GM12872 (cell line): ENCODE measurements around the gene PTGDR2.

Source experiments
- TF ChIP-seq, protein P1 (sequence below): IDR thresholded peaks from 3 replicates; pipeline ENCODE4 v1.5.1; 2011; ENCODE audit warnings: low read depth, mild to moderate bottlenecking, low read length, moderate library complexity; ENCODE audit not compliant: insufficient read depth

Gene PTGDR2

DNA sequence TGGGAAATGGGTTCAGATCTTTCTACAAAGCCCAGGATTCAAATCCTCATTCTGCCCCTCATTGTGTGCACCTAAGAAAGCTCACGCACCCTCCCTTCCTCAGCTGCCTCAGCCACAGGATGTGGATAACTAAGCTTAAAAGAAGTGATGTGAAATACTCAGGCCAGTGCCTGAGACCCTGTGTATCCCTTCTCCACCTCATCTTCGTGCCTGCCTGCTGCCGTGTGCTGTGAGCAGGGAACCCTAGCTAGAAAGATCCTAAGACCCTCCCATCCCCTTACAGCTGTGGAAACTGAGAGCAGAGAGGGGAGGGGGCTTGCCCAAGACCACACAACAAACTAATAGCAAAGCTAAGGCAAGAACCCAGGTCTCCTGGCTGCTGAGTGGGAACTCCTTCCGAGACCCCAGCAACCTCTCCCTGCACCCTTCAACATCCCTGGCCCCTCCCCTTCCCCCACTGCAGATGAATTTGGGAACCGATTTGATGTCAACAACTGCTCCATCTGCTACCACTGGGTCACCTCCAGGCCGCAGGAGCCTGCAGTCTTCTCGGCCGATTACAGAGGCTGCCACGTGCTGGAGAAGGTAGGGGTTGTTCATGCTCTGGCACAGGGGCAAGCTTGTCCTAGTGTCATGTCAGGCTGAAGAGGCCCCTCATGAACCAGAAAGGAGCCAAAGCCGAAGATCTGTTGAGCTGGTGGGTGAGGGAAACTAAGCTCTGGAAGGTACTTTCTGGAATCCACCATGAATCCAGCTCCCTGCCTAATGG lies 13.1 kb upstream of the PTGDR2 start:
- TF ChIP-seq, protein P1, sequence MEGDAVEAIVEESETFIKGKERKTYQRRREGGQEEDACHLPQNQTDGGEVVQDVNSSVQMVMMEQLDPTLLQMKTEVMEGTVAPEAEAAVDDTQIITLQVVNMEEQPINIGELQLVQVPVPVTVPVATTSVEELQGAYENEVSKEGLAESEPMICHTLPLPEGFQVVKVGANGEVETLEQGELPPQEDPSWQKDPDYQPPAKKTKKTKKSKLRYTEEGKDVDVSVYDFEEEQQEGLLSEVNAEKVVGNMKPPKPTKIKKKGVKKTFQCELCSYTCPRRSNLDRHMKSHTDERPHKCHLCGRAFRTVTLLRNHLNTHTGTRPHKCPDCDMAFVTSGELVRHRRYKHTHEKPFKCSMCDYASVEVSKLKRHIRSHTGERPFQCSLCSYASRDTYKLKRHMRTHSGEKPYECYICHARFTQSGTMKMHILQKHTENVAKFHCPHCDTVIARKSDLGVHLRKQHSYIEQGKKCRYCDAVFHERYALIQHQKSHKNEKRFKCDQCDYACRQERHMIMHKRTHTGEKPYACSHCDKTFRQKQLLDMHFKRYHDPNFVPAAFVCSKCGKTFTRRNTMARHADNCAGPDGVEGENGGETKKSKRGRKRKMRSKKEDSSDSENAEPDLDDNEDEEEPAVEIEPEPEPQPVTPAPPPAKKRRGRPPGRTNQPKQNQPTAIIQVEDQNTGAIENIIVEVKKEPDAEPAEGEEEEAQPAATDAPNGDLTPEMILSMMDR = no peak

DNA sequence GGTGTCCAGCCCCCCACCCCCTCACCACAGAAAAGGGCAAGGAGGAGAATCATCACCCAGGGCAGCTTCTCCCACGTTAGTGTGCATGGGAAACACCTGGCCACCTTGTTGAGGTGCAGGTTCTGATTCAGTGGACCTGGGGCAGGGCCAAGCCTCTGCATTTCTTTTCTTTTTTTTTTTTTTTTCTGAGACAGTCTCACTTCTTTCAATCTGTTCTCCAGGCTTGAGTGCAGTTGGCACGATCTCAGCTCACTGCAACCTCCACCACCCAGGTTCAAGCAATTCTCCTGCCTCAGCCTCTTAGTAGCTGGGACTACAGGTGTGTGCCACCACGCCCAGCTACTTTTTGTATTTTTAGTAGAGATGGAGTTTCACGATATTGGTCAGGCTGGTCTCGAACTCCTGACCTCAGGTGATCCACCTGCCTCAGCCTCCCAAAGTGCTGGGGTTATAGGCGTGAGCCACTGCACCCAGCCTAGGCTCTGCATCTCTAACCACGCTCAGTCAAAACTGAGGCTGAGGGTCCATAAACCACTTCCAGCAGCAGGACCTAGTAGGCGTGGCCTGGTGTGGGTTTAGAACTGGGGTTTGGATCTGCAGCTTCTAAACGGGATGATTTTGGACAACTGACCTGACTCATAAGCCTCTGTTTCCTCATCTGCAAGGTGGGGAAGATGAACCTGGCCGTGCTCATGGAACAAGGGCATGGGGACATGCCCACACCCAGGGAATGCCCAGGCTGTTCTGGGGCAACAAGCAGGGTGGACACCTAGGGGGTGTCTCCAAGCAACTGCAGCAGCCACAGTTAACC lies 12.3 kb upstream of the PTGDR2 start:
- TF ChIP-seq, protein P1 = no peak

DNA sequence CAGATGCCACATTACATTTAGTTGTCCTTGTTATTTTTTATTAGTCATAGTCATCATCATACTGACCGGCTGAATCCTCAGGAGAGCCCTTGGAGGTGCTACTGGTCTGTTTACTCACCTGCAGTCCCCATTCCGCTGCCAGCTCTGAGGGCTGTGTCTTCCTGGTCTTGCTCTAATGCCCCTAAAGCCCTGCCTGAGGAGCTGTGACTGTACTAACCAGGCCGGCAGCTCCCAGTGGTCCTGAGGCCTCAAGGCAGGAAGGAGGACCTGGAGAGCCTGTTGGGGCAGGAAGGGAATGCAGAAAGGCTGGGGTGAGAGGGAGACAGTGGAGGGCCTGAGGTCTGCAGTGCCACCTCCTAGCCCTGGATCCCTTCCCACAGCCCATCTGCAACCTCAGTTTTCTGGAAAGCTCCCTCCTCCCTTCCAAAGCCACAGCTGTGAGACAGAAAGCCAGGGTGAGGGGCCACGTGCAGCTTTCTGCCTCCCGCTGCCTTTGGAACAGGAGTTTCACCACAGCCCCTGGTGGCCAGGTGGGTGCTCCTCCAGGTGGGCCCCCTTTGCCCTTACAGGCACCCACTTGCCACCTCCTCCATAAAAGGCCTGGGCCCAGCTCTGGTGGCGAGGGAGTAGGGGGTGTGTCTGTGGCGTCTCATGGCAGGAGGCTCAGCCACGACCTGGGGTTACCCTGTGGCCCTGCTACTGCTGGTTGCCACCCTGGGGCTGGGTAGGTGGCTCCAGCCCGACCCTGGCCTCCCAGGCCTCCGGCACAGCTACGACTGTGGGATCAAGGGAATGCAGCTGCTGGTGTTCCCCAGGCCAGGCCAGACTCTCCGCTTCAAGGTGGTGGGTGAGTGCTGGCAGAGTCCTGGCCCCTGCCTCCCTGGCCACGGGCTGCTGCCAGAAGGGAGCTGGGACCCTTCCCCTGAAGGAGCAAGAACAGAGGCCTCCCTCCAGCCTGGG lies 11.4 kb upstream of the PTGDR2 start, which contains the start of gene ZP1:
TSS of gene ZP1 (plus strand) at position 632 of the 960 bp plus-strand sequence. CDS start at position 652, 20 bp downstream.
- TF ChIP-seq, protein P1 = no peak

DNA sequence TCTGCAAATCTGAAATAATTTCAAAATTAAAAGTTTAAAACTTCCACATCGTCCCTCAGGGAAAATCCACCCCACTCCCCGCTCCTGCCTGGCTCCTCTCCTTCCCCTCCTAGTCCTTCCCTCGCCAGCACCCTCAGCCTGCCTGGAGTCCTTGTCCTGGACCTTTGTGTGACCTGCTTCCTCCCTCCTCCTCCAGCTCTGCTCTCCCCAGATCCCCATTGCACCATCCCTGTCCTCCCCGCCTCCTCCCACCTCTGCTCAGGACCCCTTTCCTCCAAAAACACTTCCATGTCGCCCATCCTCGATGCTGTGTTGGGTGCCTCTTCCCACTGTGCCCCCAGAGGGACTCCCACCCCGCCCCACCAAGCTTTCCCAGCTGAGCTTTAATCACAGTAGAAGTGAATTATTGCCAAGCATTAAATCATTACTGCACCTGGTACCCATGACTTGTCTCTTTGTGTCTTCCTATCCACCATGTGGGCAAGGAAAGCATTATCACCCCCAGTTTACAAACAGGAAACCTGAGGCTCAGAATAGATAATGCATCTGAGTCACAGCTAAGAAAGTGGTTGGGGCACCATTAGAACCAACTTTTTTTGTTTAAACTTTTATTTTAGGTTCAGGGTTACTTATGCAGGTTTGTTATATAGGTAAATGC lies 9.2 kb upstream of the PTGDR2 start:
- TF ChIP-seq, protein P1 = no peak

DNA sequence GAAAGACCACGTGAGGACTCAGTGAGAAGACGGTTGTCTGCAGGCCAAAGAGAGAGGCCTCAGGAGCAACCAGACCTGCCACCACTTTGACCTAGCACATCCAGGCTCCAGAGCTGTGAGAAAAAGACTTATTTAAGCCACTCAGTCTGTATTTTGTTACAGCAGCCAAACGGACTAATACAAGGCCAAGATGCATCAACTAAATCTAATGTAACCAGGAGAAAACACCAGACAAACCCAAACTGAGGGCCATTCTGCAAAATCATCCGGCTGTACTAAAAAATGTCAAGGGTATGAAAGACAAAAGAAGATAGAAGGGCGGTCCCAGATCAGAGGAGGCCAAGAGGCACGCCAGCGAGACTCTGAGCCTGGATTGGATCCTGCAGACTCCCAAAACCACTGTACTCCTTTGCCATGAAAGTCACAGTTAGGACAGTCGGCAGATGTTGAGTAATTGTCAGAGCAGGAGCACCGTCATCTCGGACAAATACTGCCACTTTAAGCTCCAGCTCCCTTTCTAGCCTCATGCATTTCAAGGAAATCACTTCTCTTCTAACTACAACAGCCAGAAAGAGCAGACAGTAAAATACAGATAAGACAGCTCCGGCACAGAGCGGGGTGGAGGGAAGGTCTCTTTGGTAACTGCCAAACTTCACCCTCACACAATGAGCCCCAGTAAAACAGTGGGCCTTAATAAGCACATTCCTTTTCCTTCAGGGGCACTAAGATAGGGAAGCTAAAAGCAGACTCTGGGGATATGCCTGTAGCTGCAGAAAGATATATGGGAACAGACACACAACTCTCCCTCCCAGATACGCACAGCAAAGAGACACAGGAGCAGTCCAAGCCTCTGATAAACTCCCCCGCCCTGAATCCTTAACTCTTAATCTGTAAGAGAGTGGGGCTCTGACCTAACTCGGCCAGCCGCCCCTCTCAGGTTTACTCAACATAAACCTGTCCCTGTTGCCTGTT lies 8.1 kb upstream of the PTGDR2 start:
- TF ChIP-seq, protein P1 = no peak

DNA sequence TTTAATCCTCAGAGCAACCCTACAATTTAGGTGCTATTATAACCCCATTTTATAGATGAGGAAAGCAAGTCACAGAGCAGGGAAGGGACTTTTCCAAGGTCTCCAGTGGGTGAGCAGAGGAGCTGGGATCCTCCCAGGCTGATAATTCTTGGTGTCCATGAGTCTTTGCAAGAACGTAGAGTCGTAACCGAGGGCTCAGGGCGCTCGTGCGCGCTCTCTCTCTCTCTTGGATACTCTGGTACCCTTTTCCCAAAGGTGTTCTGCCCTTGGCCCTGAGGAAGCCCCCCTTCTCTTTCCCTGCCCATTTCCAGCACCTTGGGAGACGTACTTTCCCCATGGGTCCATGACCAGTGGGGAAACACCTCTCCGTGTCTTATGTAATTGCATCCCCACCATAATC lies 6.4 kb upstream of the PTGDR2 start:
- TF ChIP-seq, protein P1 = no peak
